ENCODE results near the gene KPNA1.
"Not testable (repeated sequence)": the region's sequence is repeated elsewhere in the genome, so short reads cannot be mapped to it uniquely, and the experiment has no call there.

The KPNA1 gene

GRCh38 chr3:122519693-122520092 is 5.0 kb upstream of the KPNA1 start:
- no peak for DNase-seq

- no peak for DNase-seq
These were observed 2.2 kb upstream of the KPNA1 start for GRCh38 chr3:122516846-122517360.

GRCh38 chr3:122515870-122516269 is 1.1 kb upstream of the KPNA1 start:
- DNase-seq: no peak

GRCh38 chr3:122515020-122515468 is 305 bp upstream of the KPNA1 start:
- DNase-seq: no peak

GRCh38 chr3:122513386-122514122 is 1.2 kb downstream of the KPNA1 start:
- DNase-seq: no peak

GRCh38 chr3:122512284-122512683 is 2.5 kb downstream of the KPNA1 start:
- no peak for DNase-seq

GRCh38 chr3:122510878-122511535 is 3.7 kb downstream of the KPNA1 start:
- no peak for DNase-seq

GRCh38 chr3:122508944-122509343 is 5.8 kb downstream of the KPNA1 start:
- not testable (repeated sequence) for DNase-seq

GRCh38 chr3:122508135-122508914 is 6.4 kb downstream of the KPNA1 start:
- DNase-seq: no peak

- DNase-seq: no peak
These were observed 8.3 kb downstream of the KPNA1 start for GRCh38 chr3:122506450-122506849.

- DNase-seq: no peak
These were observed 9.1 kb downstream of the KPNA1 start for GRCh38 chr3:122505676-122506075.

- DNase-seq: no peak
These were observed 11.8 kb downstream of the KPNA1 start for GRCh38 chr3:122502941-122503340.

GRCh38 chr3:122502139-122502538 is 12.6 kb downstream of the KPNA1 start:
- no peak for DNase-seq

GRCh38 chr3:122500964-122501363 is 13.8 kb downstream of the KPNA1 start:
- DNase-seq: not testable (repeated sequence)

GRCh38 chr3:122498152-122498551 is 16.6 kb downstream of the KPNA1 start:
- no peak for DNase-seq

- DNase-seq: peak; percentile 85
These were observed 17.3 kb downstream of the KPNA1 start for GRCh38 chr3:122497425-122497824.

- no peak for DNase-seq
These were observed 18.2 kb downstream of the KPNA1 start for GRCh38 chr3:122496508-122496907.

GRCh38 chr3:122493296-122493695 is 21.4 kb downstream of the KPNA1 start:
- DNase-seq: peak; percentile 88

- DNase-seq: no peak
These were observed 26.3 kb downstream of the KPNA1 start for GRCh38 chr3:122488262-122488973.

- peak; percentile 31 for DNase-seq
These were observed 29.8 kb downstream of the KPNA1 start for GRCh38 chr3:122484985-122485384.

GRCh38 chr3:122481390-122481789 is 33.3 kb downstream of the KPNA1 start:
- no peak for DNase-seq

GRCh38 chr3:122476532-122476931 is 38.2 kb downstream of the KPNA1 start:
- no peak for DNase-seq
